Urothelium cell line (cell line): ENCODE measurements around the gene MRPS10.
A peak's percentile ranks its signal among the peaks of the same experiment; 100 is the strongest.
"Not testable (repeated sequence)": the region's sequence is repeated elsewhere in the genome, so short reads cannot be mapped to it uniquely, and the experiment has no call there.

Experiments
- DNase-seq: peaks from one replicate; pipeline ENCODE4 v3.0.0; 2011; ENCODE audit warnings: low spot score, mixed read lengths
- FAIRE-seq: peaks from 2 replicates; lab custom pipeline; 2011; peaks lifted over from hg19 to GRCh38; lab: Jason Lieb, UNC

MRPS10 gene

DNA sequence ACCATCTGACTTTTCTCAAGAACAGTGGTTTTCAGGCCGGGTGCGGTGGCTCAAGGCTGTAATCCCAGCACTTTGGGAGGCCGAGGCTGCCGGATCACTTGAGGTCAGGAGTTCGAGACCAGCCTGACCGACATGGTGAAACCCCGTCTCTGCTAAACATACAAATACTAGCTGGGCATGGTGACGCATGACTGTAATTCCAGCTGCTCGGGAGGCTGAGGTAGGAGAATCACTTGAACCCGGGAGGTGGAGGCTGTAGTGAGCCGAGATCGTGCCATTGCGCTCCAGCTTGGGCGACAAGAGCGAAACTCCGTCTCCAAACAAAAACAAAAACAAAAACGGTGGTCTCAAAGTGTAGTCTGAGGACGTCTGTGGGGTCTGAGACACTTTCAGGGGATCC is 1.2 kb downstream of the MRPS10 start:
- DNase-seq, FAIRE-seq: not testable (repeated sequence)

DNA sequence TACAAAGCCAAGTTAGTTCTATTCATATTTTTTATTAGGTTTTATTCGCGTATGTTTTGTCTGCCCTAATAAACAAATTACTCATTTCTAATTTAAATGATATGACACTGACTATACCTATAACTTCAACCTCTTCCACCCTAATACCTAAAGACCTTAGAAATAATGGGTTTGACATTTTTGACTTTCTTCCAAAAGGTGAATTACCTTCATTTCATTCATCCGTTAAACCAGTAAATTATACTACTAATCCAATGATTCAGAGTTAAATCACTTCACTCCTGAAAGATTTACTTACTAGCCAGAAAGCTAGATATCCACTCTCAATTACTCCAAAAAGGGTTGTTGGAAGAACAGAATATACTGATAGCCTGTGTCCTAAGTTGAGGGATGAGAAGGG is 5.2 kb downstream of the MRPS10 start:
- no peak for FAIRE-seq
- no peak for DNase-seq

DNA sequence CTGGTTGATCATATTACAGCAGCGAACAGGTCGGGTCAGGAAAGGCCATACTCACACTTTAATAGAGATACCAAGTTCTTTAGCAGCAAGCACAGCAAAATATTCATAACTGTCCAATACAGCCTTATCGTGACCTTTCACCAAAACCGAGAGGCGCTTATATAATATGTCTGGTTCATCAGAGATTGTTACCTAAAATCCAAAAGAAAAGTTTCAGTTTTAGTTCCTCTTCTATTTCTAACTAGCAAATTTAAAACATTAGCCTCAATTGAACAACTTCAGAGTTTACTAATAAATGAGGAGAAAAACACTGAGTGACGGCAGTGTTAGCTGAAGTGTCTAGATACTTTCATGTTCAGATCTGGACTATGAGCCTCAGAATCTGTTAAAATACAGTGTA is 5.9 kb downstream of the MRPS10 start:
- FAIRE-seq = no peak
- no peak for DNase-seq

DNA sequence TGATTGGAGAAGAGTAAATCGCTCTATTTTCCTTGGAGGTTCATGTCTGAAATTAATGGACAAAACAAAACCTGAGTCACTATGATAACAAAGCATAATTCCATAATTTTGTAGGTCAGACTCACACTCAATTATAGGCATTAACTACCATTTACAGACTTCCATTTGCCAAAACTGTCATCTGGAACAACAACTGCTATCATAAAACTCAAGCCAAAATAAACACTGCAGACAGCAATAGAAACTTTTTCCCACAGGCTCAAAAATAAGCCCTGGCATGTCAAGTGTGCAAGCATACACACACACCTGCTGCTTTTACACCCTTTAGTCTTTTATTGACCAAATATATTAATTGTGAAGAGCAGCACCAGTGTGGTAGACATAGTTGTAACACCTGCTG is 7.1 kb downstream of the MRPS10 start:
- FAIRE-seq = no peak
- no peak for DNase-seq

- not testable (repeated sequence) for FAIRE-seq, DNase-seq
These were observed 10.1 kb downstream of the MRPS10 start for GRCh38 chr6:42207559-42207958.

DNA sequence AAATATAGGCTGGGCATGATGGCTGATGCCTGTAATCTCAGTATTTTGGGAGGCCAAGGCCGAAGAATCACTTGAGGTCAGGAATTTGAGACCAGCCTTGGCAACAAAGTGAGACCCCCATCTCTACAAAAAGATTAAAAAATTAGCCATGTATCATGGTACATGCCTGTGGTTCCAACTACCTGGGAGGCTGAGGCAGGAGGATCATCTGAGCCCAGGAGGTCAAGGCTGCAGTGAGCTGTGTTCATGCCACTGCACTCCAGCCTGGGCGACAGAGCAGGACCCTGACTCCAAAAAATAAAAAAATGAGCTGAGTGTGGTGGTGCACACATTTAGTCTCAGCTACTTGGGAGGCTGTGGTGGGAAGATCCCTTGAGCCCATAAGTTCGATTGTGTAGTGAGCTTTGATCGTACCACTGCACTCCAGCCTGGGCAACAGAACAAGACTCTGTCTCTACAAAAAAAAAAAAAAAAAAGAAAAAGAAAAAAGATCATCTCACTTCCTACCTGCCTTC is 12.8 kb downstream of the MRPS10 start:
- DNase-seq = no peak
- no peak for FAIRE-seq

DNA sequence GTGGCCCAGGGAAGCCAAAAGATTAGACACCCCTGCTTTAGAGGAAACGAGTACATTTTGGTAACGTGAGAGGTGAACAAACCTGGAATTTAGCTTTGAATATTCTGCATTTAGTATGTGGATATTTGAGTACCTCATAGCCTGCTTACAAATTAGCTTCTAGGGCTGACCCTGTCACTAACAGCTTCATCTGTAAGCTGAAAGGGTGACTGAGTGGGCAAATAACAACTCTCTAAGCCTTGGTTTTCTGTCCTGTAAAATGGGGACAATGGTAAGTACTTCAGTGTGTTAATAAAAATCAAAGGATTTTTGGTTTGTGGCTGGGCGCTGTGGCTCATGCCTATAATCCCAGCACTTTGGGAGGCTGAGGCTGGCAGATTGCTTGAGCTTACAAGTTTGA is 14.5 kb downstream of the MRPS10 start:
- DNase-seq = no peak
- FAIRE-seq = no peak

GRCh38 chr6:42202131-42202915 is 15.3 kb downstream of the MRPS10 start:
- not testable (repeated sequence) for DNase-seq, FAIRE-seq

DNA sequence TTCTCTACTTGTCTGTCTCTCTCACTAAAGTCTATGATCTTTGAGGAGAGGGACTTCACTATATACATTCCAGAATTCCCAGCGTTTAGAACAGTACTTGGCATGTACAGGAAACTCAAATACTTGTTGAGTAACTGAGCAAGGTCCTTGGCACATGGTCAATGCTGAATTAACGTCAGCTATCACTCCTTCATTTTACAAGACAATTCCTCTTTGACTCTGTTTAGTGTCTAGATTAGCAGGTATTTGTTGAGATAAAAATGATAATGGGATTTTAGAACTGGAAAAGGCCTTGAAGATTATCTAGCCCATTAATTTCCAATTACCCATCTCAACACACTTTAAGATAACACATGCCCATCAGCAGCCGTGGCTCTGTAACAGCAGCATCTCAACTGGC is 16.3 kb downstream of the MRPS10 start:
- DNase-seq = no peak
- FAIRE-seq = no peak

DNA sequence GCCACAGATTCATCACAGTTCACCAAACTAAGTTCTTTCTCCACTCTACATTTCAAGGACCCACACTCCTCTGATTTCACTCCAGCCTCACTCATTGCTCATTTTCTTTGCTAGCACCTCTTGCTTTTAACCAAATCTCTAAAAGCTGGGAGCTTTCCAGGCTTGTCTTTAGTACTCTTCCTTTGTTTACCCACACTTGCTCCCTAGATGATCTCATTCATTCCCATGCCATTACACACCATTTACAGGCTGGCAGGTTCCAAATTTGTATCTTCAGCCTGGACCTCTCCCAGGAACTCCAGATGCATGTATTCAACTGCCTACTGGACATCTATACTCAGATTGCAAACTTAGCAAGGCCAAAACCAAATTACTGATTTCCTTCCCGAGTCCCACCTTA is 17.6 kb downstream of the MRPS10 start:
- FAIRE-seq (no peak), DNase-seq (peak; percentile 68)

DNA sequence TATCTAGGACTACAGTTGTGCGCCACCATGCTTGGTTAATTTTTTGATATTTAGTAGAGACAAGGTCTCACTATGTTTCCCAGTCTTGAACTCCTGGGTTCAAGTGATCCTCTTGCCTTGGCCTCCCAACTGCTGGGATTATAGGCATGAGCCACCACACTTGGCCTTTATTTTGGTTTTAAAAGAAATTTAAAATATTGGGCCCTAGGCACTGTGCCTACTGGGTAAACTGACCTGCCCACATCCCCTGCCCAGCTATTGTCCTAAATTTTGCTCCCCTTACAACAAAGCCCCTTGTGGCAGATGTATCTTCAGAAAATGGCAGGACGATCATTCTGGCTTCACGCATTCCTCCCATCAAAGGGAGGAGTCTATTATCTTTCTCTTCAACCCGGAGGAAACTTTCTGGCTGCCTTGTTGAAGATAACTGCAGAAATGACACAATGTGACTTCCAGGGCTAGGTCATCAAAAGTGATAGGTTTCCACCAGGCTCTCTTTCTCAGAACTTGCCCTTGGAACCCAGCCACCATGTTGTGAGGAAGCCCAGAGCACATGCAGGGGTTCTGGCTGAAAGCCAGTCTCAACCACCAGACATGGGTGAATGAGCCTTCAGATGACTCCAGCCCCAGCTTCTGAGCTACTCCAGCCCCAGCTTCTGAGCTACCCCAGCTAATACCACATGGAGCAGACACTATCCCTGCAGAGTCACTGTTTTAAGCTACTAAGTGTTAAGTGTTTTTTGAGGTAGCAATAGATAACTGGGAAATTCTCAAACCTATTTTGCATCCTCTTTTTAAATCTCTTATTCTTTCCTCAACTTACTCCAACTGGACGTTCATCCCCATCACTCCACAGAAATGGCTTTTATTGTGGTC is 18.3 kb downstream of the MRPS10 start:
- no peak for FAIRE-seq
- DNase-seq = peak; percentile 37

- FAIRE-seq (peak; percentile 58), DNase-seq (peak; percentile 67)
These were observed 19.9 kb downstream of the MRPS10 start for GRCh38 chr6:42197555-42198362.

GRCh38 chr6:42195415-42195814 is 22.2 kb downstream of the MRPS10 start:
- FAIRE-seq (no peak), DNase-seq (no peak)

GRCh38 chr6:42194056-42194455 is 23.6 kb downstream of the MRPS10 start:
- DNase-seq (no peak), FAIRE-seq (no peak)

GRCh38 chr6:42193491-42193894 is 24.2 kb downstream of the MRPS10 start:
- FAIRE-seq (no peak), DNase-seq (peak; percentile 26)

DNA sequence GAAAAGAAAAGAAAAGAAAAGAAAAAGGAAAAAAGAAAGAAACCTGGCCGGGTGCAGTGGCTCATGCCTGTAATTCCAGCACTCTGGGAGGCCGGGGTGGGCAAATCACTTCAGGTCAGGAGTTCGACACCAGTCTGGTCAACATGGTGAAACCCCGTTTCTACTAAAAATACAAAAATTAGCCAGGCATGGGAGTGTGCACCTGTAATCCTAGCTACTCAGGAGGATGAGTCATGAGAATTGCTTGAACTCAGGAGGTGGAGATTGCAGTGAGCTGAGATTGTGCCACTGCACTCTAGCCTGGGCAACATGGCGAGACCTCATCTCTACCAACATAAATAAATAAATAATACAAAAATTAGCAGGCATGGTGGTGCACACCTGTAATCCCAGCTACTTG is 25.3 kb downstream of the MRPS10 start:
- not testable (repeated sequence) for FAIRE-seq, DNase-seq

DNA sequence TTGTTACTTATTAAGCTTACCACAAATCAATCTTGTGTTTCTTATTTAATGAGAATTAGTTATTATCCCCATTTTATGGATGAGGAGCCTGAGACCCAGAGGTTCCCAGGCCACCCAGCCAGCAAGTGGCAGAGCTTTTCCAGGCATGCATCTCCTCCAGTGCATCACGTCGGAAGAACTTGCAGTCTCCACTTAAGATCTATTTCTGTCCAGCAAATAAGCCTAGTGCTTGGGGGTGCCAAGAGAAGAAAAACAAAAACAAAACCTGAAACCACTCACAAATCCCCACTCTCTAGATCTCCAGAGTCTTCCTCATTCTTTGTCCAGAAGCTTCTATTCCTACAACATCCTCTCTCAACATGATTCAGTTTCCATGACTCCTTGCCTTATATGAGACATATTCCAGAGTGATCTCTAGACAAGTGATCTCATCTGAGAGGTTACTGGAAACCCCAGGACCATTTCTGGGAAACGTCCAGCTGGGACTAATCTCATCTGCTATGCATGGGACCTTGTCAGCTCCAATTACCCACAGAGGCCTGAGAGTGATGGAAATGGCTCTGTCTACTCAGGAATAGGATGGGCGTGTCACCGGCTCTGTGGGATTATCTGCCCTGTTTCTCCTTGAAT is 27.0 kb downstream of the MRPS10 start:
- DNase-seq = no peak
- no peak for FAIRE-seq

- DNase-seq = no peak
- FAIRE-seq = no peak
These were observed 29.3 kb downstream of the MRPS10 start for GRCh38 chr6:42188406-42188805.

DNA sequence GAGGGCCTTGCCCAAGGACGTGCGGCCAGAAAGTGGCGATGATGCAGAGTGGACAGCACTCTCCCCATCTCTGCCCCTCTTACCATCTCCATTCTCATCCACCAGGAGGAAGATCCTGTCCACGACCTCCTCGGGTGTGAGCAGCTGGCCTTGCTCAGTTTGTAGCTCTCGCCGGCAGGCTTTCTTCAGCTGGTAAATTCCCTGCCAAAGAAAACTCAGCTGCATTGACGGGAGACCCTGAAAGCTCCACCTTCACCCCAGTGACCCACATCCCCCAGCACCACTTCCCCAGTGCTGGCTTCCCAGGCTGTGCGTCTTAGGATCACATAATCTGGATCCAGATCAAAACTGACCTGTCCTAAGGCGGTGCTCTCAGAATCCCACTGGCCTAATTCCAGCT is 32.1 kb downstream of the MRPS10 start:
- DNase-seq (no peak), FAIRE-seq (no peak)

- FAIRE-seq (no peak), DNase-seq (no peak)
These were observed 33.2 kb downstream of the MRPS10 start for GRCh38 chr6:42184475-42184874.
